K562 treated with DMSO at 1 percent for 24 hours (cell line): ENCODE results near the gene MX2. TPM values are rescaled to one million over a fixed set of nuclear protein-coding genes. Genes with fewer than 3 reads are reported as not detected.

Source experiments
- total RNA-seq: library from RNA; unstranded; fragments of 300-600 nt; gene quantifications from 2 replicates; pipeline ENCODE4 v1.2.3, GENCODE V29; 2022; ENCODE audit warnings: low read depth; ENCODE audit not compliant: insufficient read depth

MX2 gene
- total RNA-seq: 3.8 and 4.0 TPM in 2 replicates

GRCh38 chr21:41361786-41362604, at the start of gene MX2:
Gene MX2 (plus strand): TSS chr21:41362027. CDS start chr21:41376907, 14,880 bp downstream.

GRCh38 chr21:41316200-41317062, 45.4 kb upstream of the MX2 start, which contains the start of gene FAM3B:
Gene FAM3B (plus strand): TSS chr21:41316801. CDS start chr21:41316880, 79 bp downstream.

GRCh38 chr21:41425954-41426675, 64.3 kb downstream of the MX2 start, which contains the start of gene MX1:
Gene MX1 (plus strand): TSS chr21:41426239. CDS start chr21:41432071, 5,832 bp downstream.

Other genes starting within 250 kb of the MX2 start
- 0.34 and 0.45 TPM in 2 replicates for gene BACE2, start 193.9 kb upstream of the MX2 start, total RNA-seq
- 0.57 TPM in 1 of 2 replicates, not detected in the other for gene FAM3B, start 45.2 kb upstream of the MX2 start, total RNA-seq
- gene MX1, start 64.2 kb downstream of the MX2 start, total RNA-seq: 0.51 and 1.2 TPM in 2 replicates
- gene TMPRSS2, start 146.1 kb downstream of the MX2 start, total RNA-seq: not detected in 2 replicates